Retina (tissue), 1 donor: Measurements from ENCODE around the gene TRIO.
A peak's percentile ranks its signal among the peaks of the same experiment; 100 is the strongest.

ENCODE experiments used
- DNase-seq: peaks from one replicate; pipeline ENCODE4 v3.0.0-alpha.2; 2016

Gene TRIO

DNA sequence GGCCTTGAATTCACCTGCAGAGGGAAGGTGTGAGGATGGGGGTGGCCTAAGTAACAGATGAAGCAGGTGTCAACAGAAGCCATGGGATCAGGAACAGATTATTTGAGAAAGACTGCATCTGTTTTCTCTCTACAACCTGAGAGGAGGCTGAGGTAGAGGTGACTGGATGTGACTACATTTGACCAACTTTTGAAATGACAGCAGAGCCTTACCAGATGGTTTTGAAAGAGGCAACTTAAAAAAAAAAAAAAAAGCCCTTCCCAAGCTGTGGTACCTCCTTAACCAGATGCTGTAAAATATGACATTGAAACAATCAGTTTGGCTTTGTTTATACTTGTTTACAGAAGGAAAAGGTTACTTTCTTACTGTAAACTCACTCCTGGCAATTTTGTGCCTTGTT, 108.6 kb downstream of the TRIO start:
- DNase-seq = no peak

DNA sequence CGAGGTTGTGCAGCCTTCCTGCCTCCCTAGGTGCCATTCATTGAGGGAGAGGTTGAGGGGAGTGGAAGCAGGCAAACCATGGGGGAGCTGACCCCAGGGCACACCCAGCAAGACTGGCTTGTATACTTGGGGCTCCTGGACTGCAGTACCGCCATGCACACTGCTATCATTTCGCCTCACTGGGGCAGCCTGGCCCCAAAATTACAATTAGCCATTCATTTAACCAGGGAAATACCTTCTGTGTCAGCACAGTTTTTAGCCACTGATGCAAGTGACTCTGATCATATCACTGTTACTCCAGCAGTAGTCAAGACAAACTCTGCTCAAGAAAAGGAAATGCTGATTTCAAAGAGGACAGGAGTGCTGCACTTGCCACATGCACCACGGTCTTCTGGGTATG, 109.7 kb downstream of the TRIO start:
- no peak for DNase-seq

DNA sequence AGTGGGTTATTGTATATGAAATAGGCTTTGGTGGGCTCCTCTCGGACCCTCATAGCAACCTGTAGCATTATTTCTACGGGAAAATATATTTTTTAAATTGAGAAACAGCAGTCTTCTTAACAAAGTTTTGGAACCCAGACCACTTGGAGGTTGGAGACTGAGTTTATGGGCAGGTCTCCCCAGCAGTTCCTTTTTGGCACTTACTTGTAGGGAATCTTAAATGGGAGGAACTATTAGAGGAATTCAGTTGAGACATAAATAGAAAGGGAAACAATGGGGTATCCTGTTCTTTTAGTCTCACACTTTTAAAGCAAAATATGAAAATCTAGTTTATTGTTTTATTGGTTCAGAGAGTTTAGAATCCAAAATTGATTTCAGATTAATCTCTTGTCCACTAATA, 111.5 kb downstream of the TRIO start:
- DNase-seq = no peak

DNA sequence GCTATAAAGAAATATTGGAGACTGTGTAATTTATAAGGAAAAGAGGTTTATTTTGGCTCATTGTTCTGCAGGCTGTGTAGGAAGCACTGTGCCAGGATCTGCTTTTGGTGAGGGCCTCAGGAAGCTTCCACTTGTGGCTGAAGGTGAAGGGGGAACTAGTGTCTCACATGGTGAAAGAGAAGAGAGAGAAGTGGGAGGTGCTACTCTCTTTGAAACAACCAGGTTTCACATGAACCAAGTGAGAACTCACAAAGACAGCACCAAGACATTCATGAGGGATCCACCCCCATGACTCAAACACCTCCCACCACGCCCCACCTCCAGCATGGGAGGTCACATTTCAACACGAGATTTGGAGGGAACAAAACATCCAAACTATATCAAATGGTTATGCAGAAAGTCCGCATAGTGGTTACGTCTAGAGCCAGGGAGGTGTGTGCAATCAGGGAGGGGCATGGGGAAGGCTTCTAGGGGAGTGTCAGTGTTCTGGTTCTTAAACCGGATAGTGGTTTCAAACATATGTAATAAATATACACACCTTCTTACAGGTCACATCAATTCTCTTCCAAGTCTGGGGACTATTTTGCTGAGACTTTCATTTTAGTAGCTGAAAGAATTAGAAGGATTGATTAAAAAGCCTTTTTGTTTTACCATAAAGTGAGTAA, 113.0 kb downstream of the TRIO start:
- DNase-seq = no peak

DNA sequence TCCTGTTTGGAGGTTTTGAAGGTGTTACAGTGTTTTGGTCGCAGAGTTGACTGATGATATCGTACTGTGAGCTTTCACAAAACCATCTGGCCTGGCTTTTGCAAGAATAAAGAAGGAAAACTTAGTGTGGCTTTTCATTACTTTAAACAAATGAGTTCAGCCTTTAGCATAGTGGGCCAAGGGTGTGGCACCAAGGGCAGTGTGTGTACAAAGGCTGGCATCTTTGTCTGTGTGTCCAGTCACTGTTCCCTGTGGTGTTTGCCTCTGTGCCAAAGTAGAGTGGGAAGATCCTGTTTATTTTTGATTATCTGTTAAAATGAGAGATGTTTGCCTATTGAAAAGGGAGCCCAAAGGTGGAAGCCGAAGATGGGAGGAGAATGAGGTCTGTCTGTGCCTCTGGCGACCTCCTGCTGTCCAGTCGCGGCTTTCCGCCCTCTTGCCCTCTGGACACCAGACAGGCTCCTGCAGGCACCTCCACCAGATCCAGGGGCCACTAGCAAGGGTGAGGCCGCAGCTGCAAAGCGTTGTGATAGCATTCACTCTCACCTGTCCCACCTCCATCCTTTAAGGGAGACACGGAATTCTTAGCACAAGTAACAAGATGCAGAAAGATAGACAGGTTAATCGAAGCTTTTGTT, 113.7 kb downstream of the TRIO start:
- DNase-seq = no peak

DNA sequence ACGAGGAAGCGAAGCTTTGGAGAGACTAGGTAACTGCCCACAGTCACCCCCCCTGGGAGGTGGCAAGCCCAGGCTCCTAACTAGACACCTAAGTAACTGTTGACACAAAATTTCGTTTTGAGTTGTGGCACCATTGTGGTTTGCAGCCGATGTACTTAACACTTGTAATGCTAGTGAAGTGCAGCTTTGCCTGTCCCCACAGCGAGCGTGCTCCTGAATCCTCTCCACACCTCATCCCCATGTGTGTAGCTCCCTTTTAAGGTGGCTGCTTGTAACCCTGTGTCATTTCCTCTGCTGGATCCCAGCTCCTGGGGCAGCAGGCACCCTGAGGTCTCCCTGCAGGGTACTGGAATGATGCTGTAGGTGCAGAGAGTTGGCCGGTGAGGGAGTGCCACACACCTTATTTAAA, 114.9 kb downstream of the TRIO start:
- no peak for DNase-seq

DNA sequence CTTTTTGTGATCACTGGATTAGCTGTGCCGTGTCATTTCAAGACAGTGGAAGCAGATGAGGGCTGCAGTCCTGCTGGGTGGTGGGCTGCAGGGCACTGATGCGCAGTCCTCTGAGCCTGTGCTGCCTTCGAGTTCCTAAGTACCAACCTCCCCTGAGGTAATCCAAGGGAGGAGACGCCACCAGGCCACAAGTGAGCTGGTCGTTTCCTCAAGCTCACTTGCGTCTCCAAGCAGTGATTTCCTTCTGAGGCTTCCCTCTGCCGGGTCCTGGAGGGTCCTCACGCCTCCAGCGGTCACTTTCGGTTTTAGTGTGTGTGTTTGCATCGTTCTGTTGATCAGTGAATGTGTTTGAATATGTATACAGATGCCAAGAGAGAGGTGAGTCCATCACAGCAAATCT, 115.7 kb downstream of the TRIO start:
- peak; percentile 73 for DNase-seq

DNA sequence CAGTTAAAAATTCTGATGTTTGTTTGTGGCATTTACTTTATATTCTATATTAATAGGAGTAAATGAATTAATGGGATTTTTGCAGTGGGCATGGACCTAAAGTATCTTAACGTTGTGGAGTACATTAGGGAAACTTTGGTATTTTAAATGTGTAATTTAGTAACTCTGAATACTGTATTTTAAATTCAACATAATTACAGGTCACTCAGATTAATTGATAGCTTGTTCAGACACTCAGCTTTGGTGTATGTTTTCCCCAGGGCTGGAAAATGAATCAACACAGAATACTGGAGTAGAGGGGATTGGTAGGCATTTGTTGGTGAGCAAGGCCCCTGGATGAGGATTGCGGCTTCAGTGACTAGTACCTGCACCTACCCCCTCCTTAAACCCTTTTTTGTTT, 117.5 kb downstream of the TRIO start:
- no peak for DNase-seq

DNA sequence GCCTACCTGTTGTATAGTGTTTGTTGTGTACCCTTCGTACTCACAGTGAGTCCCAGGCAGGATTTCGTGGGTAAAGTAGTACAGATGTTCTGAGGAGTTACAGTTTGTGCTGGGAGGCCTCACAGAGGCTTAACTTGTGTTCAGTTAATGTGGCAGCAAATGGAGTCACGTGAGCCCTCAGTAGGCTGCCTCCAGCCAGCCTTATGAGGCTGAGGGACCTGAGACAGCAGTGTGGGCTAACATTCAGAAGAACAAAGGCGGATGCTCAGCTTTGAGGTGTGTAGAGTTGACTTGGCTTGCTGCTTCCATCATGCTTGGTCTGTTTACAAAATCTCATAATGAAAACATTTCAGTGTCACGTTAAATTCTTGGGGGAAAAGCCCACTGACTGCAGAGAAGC, 118.1 kb downstream of the TRIO start:
- no peak for DNase-seq

DNA sequence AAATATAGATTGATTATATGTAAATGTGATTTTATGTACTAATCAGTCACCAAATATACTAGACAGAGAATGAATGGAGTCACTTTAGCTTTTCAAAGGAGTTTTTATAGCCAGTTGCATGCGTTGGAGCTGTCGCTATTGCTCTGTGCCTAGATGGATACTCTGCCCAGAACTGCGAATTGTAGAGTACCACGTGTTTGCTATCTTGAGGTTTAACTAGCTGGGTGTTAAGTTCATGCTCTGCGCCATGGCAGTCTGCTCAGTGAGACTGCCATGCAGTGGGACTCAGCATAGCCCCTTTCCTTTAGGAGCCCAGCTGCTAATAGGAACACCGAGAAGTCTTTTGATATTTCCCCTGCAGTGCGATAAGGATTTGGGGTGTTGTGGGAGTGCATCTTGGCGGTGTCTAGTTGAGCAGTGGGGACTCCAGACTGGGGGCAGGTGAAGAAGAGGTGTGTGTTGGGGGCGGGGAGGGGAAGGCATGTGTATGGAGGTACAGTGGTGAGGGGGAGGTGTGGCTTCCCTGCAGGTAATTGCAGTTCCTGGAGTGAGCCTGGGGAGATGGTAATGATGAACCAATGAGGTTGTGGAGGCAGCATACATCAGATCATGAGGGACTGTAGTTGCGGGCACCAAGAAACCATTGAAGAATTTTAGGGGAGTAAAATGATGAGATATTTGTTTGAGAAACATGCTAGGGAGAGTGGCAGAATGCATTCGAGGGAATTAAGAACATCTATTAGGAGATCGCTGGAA, 118.9 kb downstream of the TRIO start:
- DNase-seq = no peak

DNA sequence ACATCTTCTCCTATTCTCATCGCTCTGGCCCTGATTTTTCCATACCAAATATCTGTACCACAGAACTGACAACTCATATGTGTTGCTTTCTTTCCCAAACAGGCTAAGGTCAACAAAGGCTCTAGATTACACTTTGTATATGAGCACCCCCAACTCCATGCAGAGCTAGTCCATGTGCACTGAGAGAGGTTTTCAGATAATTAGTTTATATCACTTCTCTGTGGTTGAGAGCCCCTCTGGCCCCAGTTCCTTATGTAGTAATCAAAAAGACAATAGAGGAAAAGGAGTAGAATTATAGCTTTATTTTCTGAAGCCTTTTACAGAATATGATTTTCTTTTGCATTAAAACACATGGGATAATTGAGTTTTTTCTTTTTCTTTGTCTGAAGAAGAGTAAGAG, 120.0 kb downstream of the TRIO start:
- DNase-seq = no peak

DNA sequence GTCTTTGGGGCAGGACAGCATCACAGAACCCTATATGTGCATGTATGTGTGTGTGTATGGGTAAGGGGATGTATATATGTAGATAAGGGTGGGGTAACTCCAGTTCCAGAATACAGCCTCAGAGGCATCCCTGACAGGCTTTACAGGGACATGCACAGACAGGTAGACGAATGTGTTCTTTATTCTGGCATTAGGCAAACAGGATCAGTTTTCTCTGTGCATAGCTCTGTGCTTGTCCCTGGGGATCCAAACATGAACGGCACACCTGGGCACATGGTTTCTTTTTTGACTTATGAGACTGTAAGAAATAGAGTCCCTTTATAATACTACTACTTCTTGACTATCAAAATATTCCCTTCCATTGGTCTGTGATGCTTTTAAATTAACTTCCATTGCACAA, 120.6 kb downstream of the TRIO start:
- DNase-seq = no peak

DNA sequence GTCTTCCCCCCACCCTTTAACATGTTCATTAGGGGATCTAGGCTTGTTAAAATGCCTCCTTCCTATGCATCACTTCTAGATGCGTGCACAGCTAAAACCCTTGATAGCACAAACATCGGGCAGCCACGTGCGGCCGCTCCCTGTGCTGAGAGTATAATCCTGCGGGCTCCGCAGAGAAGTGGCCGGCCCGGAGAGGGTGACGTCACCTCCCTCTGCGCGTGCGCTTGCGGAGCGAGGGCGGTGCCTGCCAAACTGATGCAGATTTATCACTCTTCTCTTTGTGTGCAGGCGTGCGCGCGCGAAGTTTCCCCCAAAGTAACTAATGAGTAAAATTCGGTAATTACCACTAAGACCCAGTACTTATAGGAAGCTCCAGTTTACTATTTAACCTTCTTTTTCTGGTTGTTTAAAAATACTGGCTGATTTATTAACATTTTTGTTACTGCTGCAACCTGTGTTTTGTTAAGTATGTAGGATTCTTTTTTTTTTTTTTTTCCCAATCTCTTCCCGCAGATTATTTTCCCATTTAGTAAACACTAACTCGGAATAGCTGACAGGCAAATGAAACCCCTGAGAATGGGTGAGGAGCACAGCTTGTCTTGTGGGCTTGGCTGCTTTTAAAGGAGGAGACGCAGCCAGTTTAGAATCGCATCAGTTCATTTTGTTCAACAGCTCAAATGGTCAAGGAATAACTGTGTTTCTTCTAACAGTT, 121.6 kb downstream of the TRIO start:
- DNase-seq = peak; percentile 94

DNA sequence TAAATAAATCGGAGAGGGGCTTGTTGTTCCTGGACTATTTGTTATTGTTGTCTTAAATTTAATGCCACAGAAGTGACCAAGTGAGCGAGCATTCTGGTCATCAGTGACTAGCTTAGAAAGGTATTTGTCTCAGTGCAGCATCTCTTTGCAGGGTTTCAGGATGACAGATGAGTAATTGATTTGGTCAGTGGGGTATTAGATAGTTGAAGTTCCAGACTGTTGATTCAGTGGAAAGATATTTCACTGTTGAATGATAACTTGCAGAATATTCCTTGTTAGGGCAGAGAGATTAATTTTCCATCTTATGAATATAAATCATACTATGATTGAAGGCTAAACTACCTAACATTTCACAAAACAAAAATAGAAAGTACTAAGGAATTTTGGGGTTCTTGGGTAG, 122.4 kb downstream of the TRIO start:
- no peak for DNase-seq

DNA sequence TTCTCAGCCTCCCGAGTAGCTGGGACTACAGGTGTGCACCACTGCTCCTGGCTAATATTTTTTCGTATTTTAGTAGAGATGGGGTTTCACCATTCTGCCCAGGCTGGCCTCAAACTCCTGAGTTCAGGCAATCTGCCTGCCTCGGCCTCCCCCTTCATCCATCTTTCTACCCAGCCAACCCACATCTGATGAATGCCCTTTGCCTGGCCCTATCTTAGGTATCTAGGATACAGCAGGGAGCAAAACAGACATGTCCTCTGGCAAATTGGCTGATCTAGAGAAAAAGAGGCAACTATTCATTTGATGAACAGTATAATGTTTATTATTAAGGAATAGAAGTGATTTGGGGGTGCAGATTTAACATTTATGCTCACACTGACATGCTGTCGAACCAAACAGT, 123.0 kb downstream of the TRIO start:
- no peak for DNase-seq

DNA sequence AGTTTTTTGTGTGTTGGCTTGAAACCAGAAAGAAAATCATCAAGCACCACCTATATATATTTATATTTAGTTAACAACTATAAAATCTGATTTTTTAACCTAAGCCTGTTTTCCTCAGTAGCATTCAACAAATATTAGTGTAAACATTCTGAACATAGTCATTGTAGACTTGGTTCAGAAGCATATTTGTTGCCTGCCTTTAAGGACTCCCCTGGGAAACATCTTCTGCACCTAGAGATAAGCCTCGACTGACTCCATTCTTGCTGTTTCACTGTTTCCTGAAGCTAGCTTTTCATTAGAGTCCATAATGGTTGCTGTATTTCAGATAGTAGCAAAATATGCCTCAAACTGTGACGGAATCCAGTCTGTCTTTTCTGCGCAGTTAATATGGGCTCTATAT, 123.5 kb downstream of the TRIO start:
- no peak for DNase-seq

DNA sequence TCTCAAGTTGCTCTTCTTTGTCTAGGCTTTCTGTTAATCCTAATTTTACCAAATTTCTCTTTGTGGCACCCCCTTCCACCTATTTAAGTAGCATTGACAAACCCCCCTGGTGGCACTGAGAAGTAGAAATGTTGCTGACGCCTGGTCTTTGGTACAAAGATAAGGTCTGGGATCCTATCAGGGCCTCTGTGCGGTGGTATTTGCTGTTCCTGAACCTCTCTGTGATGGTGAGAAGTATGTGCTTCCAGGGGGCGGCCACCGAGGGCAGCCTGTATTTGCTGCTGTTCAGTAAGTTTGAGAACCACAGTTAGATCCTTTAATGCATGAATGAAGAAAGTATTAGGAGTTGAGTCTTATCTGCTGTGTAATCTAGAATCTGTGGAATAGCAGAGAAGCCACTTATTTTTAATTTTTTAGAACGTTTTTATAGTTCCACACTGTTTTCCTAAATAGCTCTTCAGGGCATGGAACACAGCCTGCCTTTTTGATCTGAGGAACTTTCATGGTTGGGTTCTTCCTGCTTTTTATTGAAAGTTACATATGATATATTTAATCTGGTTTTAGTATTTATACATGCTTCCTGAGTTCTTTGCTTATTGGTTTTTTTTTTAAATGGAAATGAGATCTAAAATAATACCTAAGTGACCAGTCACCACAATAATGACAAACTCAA, 124.2 kb downstream of the TRIO start:
- DNase-seq = no peak

DNA sequence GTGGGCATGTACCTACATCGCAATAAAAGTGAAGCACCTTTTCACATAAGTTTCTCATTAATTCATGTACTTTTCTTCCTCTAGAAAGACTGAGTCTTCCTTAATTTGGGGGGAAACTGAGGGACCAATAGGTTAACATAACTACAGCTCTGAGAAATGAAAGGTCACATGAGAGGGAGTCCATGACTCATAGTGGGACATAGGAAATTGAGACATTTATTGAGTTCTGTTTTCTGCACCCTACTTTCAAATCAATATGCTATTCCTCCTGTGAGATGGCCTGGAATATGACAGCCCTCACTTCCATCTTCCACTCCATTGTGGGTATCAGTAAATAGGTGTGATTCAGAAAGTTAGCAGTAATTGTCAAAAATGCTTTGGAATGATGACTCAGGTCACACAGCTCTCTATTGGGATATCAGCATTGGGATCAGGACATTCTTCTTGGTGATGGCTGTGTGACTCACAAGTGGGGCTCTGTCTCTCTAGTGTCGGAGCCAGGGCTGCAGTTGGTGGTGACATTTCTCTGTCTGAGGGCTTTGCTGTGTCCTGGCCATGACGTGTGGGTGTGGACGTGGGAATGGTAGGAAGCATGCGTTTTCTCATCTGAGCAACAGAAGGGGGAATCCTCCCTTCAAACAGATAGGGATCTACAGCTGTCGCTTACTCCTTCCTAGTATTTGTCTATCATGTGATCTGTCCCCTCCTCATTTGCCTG, 125.0 kb downstream of the TRIO start:
- DNase-seq = no peak

DNA sequence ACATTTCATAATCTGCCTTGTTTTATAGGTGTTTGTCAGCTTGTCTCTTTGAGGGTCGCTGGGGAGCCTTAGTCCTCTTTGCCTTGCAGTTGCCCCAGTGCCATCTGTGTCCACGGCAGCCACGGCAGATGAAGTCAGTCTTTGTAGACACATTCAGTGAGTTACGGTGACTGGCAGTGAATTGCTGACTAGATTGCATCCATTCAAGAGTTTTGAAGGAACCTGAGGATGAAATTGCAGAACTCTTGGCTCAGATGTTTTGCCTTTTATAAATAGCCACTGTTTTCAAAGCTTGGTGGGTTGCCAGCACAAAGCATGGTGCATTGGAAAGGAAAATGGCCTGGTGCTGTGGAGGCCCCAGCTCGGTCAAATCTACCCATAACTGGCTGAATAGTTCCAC, 125.6 kb downstream of the TRIO start:
- DNase-seq = no peak

DNA sequence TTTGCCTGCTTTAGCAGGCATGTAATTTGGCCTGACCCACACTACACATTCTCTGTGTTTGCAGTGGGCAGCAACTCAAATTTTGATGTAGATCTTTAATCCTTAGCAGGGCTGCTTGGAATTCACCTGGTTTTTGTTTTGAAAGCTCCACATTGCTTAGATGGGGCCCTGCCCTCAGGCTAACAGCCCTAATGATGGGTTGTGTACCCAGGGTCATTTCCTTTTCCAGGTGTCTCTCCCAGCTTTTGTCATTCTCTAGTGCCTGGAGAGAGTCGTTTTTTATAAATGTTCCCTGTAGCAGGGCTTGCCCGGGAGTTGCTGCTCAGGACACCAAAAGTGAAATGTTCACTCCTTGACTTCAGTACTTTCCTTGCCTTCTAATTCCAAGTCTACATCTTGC, 126.3 kb downstream of the TRIO start:
- DNase-seq = peak; percentile 9

DNA sequence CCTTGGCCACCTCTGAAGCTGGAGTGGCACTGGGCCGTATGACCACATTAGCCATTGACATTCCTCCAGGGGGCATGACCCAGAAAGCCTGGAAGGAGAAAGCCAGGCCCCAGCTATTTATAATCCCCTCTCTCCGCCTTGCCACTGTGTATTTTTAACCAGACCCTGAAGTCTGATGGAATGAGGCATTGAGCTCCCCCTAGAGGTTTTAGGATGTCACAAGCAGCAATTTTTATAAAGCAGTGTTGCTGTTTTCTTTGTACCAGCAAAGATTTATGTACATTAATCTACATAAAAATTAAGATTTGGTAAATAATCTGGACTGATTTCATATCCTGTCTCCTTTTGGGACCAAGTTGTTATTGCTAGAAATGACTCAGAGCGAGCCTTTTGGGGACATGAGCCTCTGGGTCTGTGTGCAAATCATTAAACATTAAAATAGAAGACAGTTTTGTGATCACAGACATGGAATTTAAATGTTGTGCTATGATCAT, 127.1 kb downstream of the TRIO start:
- DNase-seq = peak; percentile 71

DNA sequence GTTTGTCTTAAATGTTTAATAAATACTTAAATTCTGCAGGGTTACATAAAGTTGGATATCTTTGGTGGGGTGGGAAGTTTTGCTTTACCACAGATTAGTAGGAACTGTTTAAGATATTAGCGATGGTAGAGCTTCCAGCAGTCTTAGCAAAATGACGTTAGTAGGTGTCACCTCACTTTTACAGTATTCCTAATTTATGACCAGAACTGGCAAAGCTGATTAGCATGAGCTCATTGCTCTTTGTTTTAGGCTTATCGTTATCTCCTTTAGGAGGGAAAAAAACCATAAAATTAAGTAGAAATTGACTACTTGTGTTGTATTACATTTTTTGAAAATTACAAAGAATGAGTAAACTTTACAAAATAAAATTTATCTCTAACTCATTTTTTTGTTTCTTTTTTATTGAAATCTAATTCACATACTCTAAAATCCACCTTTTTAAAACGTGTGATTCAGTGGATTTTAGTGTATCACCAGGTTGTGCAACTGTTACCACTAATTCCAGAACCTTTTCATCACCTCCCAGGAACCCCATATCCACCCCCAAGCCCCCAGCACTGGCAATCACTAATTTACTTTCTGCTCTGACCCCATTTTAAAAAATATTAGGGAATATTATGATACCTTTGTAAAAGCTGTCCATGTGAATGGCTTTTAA, 129.5 kb downstream of the TRIO start:
- no peak for DNase-seq
